ENCODE measurements around the gene ARHGEF38.

- no peak for TF ChIP-seq EZH2 (IDR thresholded peaks at IDR 0.05; ENCODE audit: low read depth)
- TF ChIP-seq, protein P1, sequence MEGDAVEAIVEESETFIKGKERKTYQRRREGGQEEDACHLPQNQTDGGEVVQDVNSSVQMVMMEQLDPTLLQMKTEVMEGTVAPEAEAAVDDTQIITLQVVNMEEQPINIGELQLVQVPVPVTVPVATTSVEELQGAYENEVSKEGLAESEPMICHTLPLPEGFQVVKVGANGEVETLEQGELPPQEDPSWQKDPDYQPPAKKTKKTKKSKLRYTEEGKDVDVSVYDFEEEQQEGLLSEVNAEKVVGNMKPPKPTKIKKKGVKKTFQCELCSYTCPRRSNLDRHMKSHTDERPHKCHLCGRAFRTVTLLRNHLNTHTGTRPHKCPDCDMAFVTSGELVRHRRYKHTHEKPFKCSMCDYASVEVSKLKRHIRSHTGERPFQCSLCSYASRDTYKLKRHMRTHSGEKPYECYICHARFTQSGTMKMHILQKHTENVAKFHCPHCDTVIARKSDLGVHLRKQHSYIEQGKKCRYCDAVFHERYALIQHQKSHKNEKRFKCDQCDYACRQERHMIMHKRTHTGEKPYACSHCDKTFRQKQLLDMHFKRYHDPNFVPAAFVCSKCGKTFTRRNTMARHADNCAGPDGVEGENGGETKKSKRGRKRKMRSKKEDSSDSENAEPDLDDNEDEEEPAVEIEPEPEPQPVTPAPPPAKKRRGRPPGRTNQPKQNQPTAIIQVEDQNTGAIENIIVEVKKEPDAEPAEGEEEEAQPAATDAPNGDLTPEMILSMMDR (conservative IDR thresholded peaks at IDR 0.05) = no peak
Measured at GRCh38 chr4:105596684-105597083, 44.3 kb downstream of the ARHGEF38 start.
